ENCODE results near the gene PCDHAC1. TPM values are rescaled to one million over a fixed set of nuclear protein-coding genes. Genes with fewer than 3 reads are reported as not detected.
"Not testable (repeated sequence)": the region's sequence is repeated elsewhere in the genome, so short reads cannot be mapped to it uniquely, and the experiment has no call there.

PCDHAC1 gene, protein sequence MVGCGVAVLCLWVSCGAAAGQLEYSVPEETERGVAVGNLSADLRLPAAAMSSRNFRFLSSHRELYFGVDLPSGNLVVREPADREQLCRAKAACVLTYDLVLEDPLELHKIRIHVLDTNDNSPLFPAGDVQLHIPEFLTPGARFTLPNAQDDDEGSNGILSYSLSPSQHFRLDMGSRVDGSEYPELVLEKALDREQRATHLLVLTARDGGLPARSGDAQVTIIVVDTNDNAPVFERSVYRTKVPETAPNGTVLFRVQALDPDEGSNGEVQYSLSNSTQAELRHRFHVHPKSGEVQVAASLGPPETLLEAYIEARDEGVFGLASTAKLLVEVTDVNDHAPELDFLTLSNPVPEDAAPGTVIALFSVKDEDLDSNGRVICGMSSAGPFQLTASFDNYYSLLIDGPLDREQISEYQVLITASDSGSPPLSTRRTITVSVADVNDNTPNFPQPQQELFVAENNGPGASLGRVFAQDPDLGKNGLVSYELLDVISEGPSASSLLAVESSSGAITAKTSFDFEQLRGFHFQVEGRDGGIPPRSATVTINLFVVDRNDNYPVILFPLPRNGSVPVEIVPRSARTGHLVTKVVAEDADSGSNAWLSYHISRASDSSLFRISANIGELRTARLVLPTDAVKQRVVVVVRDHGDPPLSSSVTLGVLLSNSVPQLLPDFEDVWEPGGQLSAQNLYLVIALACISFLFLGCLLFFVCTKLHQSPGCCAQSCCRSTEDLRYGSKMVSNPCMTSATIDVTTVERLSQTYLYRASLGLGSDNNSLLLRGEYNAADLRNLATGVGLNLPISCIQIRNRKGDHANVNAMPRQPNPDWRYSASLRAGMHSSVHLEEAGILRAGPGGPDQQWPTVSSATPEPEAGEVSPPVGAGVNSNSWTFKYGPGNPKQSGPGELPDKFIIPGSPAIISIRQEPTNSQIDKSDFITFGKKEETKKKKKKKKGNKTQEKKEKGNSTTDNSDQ
- total RNA-seq, result 1 to 10 TPM; 3.9 to 7.6 (median 5.9) TPM

DNA sequence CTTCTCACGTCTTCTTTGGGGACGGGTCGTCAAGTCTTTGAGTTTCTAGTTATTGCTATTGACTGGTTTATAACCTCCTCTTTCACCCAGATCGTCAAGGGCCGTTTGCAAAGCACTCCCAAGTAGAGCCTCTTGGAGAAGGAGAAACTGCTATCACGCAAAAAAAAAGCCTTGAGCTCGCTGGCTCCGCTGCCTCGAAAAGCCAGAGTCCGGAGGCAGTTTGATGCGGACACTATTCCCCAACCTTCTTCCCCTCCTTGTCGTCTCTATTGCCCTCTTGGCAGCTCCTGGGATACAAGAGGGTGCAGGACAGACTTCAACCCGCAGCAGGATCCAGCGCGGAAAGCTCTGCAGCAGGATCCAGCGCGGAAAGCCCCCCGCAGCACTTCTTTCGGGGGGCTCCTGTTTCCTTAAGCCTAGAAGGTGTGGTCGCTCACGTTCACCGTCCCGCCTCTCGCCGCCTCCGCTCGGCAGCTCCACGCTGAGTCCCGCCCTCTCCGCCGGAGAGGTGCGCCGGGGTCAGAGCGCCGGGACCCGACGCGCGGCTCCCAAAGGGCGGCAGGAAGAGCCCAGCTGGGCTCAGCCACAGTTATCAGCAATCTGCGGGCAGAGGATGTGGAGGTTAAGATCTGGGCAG is at the start of gene PCDHAC1:
PCDHAC1 (plus strand) TSS at position 494 of the 637 bp plus-strand sequence. CDS start 594 bp downstream, outside the sequence.
- Histone ChIP-seq H3K27ac (peak within 1 kb of the TSS in 3 of 4 donors; percentile 48 to 76 (median 71)), H3K36me3 (no peaks in the 10 kb centered on the region), H3K9me3 (no peaks in the 10 kb centered on the region), H3K4me1 (peaks cover 3 to 20% (median 13%) of the 10 kb centered on the region in 4 donors), H3K4me3 (peak within 1 kb of the TSS; percentile 25 to 60 (median 48)), H3K27me3 (peaks cover 0 to 5% (median 0%) of the 10 kb centered on the region in 4 donors)
- ATAC-seq (ENCODE audit: low FRiP score in 2 of 2), result peak; percentile 73 to 86
- 6 to 10% methylated on average over 18 to 37 of the region's 41 CpGs for WGBS, 2 donors
- TF ChIP-seq POLR2A (IDR thresholded peaks at IDR 0.05), result no peak
- TF ChIP-seq EP300 (IDR thresholded peaks at IDR 0.05), result no peak
- TF ChIP-seq POLR2AphosphoS5 (IDR thresholded peaks at IDR 0.05), result no peak
- TF ChIP-seq, protein P1, sequence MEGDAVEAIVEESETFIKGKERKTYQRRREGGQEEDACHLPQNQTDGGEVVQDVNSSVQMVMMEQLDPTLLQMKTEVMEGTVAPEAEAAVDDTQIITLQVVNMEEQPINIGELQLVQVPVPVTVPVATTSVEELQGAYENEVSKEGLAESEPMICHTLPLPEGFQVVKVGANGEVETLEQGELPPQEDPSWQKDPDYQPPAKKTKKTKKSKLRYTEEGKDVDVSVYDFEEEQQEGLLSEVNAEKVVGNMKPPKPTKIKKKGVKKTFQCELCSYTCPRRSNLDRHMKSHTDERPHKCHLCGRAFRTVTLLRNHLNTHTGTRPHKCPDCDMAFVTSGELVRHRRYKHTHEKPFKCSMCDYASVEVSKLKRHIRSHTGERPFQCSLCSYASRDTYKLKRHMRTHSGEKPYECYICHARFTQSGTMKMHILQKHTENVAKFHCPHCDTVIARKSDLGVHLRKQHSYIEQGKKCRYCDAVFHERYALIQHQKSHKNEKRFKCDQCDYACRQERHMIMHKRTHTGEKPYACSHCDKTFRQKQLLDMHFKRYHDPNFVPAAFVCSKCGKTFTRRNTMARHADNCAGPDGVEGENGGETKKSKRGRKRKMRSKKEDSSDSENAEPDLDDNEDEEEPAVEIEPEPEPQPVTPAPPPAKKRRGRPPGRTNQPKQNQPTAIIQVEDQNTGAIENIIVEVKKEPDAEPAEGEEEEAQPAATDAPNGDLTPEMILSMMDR (IDR thresholded peaks at IDR 0.05), result no peak
- peak; percentile 46 to 87 for DNase-seq

DNA sequence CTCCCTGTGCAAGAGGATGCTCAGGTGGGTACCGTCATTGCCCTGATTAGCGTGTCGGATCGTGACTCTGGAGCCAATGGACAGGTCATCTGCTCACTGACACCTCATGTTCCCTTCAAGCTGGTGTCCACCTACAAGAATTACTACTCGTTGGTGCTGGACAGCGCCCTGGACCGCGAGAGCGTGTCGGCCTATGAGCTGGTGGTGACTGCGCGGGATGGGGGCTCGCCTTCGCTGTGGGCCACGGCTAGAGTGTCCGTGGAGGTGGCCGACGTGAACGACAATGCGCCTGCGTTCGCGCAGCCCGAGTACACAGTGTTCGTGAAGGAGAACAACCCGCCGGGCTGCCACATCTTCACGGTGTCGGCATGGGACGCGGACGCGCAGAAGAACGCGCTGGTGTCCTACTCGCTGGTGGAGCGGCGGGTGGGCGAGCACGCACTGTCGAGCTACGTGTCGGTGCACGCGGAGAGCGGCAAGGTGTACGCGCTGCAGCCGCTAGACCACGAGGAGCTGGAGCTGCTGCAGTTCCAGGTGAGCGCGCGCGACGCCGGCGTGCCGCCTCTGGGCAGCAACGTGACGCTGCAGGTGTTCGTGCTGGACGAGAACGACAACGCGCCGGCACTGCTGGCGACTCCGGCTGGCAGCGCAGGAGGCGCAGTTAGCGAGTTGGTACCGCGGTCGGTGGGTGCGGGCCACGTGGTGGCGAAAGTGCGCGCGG is 49.4 kb upstream of the PCDHAC1 start:
- WGBS, 2 donors, result 53 to 60% methylated on average over 40 to 79 of the region's 80 CpGs
- H3K4me1 ChIP-seq; H3K27me3 ChIP-seq; H3K27ac ChIP-seq; ATAC-seq (ENCODE audit: low FRiP score in 2 of 2); H3K36me3 ChIP-seq; H3K4me3 ChIP-seq: not testable (repeated sequence)
- DNase-seq, result peak in 1 of 2 donors; percentile 85
- H3K9me3 ChIP-seq, result peaks cover 0 to 23% (median 21%) of the 10 kb centered on the region in 4 donors

DNA sequence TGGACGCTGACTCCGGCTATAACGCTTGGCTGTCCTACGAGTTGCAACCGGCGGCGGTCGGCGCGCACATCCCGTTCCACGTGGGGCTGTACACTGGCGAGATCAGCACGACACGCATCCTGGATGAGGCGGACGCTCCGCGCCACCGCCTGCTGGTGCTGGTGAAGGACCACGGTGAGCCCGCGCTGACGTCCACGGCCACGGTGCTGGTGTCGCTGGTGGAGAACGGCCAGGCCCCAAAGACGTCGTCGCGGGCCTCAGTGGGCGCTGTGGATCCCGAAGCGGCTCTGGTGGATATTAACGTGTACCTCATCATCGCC is 48.9 kb upstream of the PCDHAC1 start:
- Histone ChIP-seq H3K9me3 (peaks cover 0 to 27% (median 21%) of the 10 kb centered on the region in 4 donors), H3K4me3 (no peak overlapping the region), H3K36me3 (no peaks in the 10 kb centered on the region), H3K27me3 (no peaks in the 10 kb centered on the region), H3K27ac (no peak overlapping the region), H3K4me1 (no peaks in the 10 kb centered on the region)
- DNase-seq (no peak), ATAC-seq (ENCODE audit: low FRiP score in 2 of 2) (no peak)
- TF ChIP-seq EP300 (IDR thresholded peaks at IDR 0.05) (no peak), POLR2AphosphoS5 (IDR thresholded peaks at IDR 0.05) (no peak), POLR2A (IDR thresholded peaks at IDR 0.05) (no peak)
- TF ChIP-seq, protein P1 (IDR thresholded peaks at IDR 0.05), result no peak
- 61% methylated on average over 24 of the region's 37 CpGs; no CpG with 5 or more reads in 1 of the 2 donors for WGBS, 2 donors

DNA sequence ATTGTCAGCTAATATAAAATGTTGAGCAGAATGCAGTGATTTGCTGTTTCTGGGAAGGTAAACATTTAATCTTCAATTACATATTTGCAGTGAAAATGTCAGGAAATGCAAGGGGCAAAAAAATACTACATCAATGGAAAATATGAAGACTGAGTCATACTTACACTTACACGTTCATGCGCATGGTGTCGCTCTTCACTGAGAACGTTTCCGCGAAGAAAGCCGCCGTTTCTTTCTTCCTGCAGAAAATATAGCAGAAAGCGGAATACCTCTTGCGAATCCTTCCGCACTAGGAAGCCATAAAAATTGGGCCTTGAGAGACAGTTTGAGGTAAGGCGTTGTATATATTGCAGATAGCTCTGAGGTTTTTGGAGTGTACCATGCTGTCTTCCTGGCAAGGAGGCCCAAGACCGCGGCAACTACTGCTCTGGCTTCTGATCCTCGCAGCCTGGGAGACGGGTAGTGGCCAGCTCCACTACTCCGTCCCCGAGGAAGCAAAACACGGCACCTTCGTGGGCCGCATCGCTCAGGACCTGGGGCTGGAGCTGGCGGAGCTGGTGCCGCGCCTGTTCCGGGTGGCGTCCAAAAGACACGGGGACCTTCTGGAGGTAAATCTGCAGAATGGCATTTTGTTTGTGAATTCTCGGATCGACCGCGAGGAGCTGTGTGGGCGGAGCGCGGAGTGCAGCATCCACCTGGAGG is 44.1 kb upstream of the PCDHAC1 start, which contains the start of gene PCDHA13:
PCDHA13 (plus strand) TSS at position 236 of the 702 bp plus-strand sequence; CDS start at position 381, 145 bp downstream.
- H3K9me3 ChIP-seq, result peaks cover 0 to 34% (median 20%) of the 10 kb centered on the region in 4 donors
- peak in 1 of 2 donors; percentile 34 for DNase-seq
- 18 to 19% methylated on average over 16 to 35 of the region's 35 CpGs for WGBS, 2 donors

More for the DNA sequence above, 44.1 kb upstream of the PCDHAC1 start, which contains the start of gene PCDHA13:
- TF ChIP-seq, protein P1 (IDR thresholded peaks at IDR 0.05), result peak in 5 of 6 experiments; percentile 9 to 54 (median 21)
- no peak for TF ChIP-seq EP300 (IDR thresholded peaks at IDR 0.05)
- peak in 1 of 2 donors; percentile 59 for ATAC-seq (ENCODE audit: low FRiP score in 2 of 2)
- no peaks in the 10 kb centered on the region for H3K36me3 ChIP-seq
- H3K27me3 ChIP-seq, result peaks cover 0 to 4% (median 0%) of the 10 kb centered on the region in 4 donors
- peak within 1 kb of the TSS in 3 of 4 donors; percentile 30 to 43 (median 34) for H3K4me3 ChIP-seq
- no peak within 1 kb of the TSS for H3K27ac ChIP-seq
- H3K4me1 ChIP-seq, result no peaks in the 10 kb centered on the region
